Measurements from ENCODE around the gene NUAK1.

- TF ChIP-seq CTCF (conservative IDR thresholded peaks at IDR 0.05; ENCODE audit: low read depth, low read length): no peak
- TF ChIP-seq EZH2 (IDR thresholded peaks at IDR 0.05; ENCODE audit: borderline replicate concordance, low read depth, low read length, poor library complexity, severe bottlenecking): no peak
Observed at GRCh38 chr12:106045251-106045674, 93.5 kb downstream of the NUAK1 start.
